Rectal smooth muscle tissue (tissue), 1 donor: ENCODE data around the gene TRUB2.
A peak's percentile ranks its signal among the peaks of the same experiment; 100 is the strongest.
"Not testable (repeated sequence)": the region's sequence is repeated elsewhere in the genome, so short reads cannot be mapped to it uniquely, and the experiment has no call there.

ENCODE experiments used
- H3K27ac ChIP-seq: one replicate; pipeline ENCODE4 v1.7.0; 2013; ENCODE audit warnings: low read depth, low read length, inconsistent platforms
- H3K27me3 ChIP-seq: one replicate; pipeline ENCODE4 v1.7.0; 2013; ENCODE audit warnings: low read length; ENCODE audit not compliant: control insufficient read depth, insufficient read depth
- H3K36me3 ChIP-seq: one replicate; pipeline ENCODE4 v1.7.0; 2013; ENCODE audit warnings: low read length; ENCODE audit not compliant: control insufficient read depth, insufficient read depth
- H3K4me1 ChIP-seq: one replicate; pipeline ENCODE4 v1.7.0; 2013; ENCODE audit warnings: low read length; ENCODE audit not compliant: control insufficient read depth, insufficient read depth
- H3K4me3 ChIP-seq: one replicate; pipeline ENCODE4 v1.7.0; 2013; ENCODE audit warnings: low read length
- H3K9ac ChIP-seq: one replicate; pipeline ENCODE4 v1.7.0; 2013; ENCODE audit warnings: low read length

Gene TRUB2

DNA sequence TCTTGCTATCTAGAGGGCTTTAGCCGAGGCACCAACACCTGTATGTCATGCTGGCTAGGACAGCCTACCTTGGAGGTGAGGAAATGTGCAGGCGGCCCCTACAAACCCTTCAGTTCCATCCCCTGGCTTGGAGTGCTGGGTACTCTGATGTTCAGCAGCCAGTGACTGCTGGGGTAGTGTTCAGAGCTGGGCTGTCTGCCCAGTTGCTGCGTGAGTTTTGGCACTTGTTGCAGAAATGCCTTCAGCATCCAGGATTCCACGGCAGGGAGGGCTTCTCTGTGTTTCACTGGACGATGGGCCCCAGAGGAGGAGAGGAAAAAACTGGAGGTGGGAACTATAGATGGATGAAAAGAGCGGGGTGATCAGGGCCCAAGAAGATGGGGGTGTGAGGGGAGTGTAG, 35.8 kb downstream of the TRUB2 start:
- H3K4me3 ChIP-seq: no peak overlapping the region
- no peak overlapping the region for H3K27ac ChIP-seq
- H3K9ac ChIP-seq: no peak overlapping the region
- no peaks in the 10 kb centered on the region for H3K4me1 ChIP-seq
- peaks cover 14% of the 10 kb centered on the region for H3K36me3 ChIP-seq
- no peaks in the 10 kb centered on the region for H3K27me3 ChIP-seq

DNA sequence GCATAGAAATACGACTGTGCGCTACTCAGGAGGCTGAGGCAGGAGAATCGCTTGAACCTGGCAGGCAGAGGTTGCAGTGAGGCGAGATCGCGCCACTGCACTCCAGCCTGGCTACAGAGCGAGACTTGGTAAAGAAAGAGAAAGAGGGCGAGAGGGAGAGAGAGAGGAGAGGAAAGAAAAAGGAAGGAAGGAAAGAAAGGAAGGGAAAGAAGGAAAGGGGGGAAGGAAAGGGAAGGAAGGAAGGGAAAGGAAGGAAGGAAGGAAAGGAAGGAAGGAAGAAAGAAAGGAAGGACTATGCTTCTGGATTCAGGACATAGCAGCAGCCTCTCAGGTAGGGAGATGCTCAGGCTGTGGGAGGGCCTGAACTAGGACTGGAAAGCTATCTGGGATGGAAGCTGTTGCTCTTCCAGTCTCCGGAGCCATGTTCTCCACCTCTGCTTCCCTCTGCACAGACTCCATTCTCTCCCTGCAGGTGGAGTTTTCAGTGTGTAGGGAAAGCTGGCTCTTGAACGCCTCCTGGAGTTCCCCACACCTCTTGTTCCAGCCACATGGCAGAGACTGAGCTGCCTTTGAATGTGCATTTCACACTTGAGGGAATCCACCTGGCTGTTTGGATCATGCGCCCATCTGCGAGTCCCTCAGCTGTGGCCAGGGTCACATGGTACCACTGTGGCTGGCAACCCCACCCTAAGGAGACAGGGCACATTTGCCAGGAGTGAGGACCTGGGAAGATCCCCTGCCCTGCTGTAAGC, 37.0 kb downstream of the TRUB2 start:
- H3K27me3 ChIP-seq: no peaks in the 10 kb centered on the region
- no peaks in the 10 kb centered on the region for H3K4me1 ChIP-seq
- no peak overlapping the region for H3K9ac ChIP-seq
- H3K4me3 ChIP-seq: no peak overlapping the region
- peaks cover 14% of the 10 kb centered on the region for H3K36me3 ChIP-seq
- no peak overlapping the region for H3K27ac ChIP-seq

DNA sequence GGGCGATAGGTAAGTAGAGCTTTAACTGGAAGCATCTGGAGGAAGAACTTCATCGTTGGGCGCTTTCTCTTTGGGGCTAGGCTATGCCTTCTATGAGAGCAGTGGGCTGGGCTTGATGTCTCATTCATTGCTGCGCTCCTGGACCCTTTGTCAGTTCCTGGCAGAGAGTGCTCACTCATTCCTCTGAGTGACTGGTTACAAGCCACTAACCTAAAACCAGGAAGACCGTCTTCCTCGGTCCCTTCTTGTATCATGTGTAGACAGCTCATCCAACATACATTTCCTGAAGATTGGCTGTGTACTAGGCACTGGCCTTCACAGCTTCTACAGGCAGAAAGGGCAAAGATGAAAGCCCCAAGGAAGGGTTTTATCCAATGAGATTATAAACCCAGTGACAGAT, 39.7 kb downstream of the TRUB2 start:
- Histone ChIP-seq H3K27ac (no peak overlapping the region), H3K9ac (no peak overlapping the region), H3K4me3 (no peak overlapping the region), H3K4me1 (no peaks in the 10 kb centered on the region), H3K36me3 (peaks cover 4% of the 10 kb centered on the region), H3K27me3 (no peaks in the 10 kb centered on the region)

DNA sequence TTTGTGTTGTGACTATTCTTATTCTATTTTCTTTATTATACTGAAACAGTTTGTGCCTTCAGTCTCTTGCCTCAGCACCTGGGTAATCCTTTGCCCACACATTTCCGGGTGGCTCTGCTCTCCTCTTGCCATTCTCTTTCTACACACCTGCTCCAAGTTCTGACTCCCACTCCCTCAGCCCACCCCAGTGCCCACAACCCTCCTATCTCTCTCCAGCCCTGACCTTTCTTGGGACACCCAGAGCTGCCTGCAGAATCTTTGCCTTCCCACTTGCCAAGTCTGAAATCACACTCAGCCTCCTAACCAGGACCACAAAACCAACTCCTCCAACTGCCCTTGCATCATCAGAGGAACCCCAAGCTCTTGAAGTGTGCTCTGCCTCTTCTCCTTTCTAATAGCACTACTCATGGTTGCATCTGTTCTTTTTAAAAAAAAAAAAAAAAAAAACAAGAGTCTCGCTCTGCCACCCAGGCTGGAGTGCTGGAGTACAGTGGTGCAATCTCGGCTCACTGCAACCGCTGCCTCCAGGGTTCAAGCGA, 42.1 kb downstream of the TRUB2 start:
- H3K27me3 ChIP-seq: no peaks in the 10 kb centered on the region
- no peak overlapping the region for H3K9ac ChIP-seq
- no peak overlapping the region for H3K27ac ChIP-seq
- peaks cover 3% of the 10 kb centered on the region for H3K4me1 ChIP-seq
- no peak overlapping the region for H3K4me3 ChIP-seq
- H3K36me3 ChIP-seq: no peaks in the 10 kb centered on the region

DNA sequence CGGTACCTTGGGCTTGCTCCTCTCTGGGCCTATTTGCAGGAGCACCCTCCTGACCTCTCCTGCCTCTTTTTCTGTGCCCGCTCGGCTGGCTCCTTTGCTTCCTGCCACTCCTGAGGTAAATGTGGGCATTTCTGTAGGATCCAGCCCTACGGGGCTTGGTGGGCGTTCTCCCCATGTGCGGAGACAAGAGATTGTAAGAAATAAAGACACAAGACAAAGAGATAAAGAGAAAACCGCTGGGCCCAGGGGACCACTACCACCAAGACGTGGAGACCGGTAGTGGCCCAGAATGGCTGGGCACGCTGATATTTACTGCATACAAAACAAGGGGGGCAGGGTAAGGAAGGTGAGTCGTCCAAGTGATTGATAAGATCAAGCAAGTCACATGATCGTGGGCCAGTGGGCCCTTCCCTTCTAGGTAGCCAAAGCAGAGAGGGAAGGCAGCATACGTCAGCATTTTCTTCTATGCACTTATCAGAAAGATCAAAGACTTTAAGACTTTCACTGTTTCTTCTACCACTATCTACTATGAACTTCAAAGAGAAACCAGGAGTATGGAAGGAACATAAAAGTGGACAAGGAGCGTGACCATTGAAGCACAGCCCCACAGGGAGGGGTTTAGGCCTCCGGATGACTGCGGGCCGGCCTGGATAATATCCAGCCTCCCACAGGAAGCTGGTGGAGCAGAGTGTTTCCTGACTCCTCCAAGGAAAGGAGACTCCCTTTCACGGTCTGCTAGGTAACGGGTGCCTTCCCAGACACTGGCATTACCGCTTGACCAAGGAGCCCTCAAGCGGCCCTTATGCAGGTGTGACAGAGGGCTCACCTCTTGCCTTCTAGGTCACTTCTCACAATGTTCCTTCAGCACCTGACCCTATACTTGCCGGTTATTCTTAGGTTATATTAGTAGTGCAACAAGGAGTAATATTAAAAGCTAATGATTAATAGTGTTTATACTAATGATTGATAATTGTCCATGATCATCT, 42.9 kb downstream of the TRUB2 start:
- not testable (repeated sequence) for H3K4me1 ChIP-seq, H3K36me3 ChIP-seq, H3K4me3 ChIP-seq, H3K27me3 ChIP-seq, H3K9ac ChIP-seq, H3K27ac ChIP-seq

DNA sequence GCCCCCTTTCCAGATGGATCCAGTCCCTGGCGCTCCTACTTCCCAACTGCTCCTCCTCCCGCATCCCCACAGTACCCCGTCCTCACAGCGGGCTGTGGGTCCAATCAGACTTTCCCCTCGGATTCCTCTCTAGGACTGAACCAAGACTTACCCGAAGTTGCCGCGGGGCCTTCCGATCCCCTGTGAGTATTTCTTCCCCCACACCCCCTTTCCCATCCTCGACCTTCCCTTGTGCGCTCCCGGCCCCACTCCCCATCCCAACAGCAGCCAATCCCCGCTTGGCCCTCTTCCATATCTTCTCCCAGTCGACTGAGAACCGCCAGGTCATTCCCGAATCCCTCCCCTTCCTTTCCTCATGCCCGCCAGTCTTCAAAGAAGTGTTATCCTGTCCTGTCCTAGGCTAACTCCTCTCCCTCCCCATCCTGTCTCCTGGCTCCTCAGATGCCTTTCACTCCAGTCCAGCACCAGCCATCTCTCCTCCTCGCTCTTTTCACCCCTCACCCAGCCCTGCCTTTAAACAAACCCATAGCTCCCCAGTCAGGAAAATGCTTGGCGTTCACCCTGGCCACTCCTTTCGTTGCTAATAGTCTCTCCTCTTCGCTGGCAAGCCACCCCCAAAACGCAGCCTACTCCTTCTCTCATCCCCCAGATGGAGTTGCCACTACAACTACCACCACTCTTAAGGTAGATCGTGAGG, 45.5 kb downstream of the TRUB2 start:
- Histone ChIP-seq H3K4me1 (peaks cover 7% of the 10 kb centered on the region), H3K27ac (peak overlapping the region; percentile 88), H3K27me3 (no peaks in the 10 kb centered on the region), H3K4me3 (peak overlapping the region; percentile 93), H3K9ac (peak overlapping the region; percentile 75), H3K36me3 (peaks cover 6% of the 10 kb centered on the region)

DNA sequence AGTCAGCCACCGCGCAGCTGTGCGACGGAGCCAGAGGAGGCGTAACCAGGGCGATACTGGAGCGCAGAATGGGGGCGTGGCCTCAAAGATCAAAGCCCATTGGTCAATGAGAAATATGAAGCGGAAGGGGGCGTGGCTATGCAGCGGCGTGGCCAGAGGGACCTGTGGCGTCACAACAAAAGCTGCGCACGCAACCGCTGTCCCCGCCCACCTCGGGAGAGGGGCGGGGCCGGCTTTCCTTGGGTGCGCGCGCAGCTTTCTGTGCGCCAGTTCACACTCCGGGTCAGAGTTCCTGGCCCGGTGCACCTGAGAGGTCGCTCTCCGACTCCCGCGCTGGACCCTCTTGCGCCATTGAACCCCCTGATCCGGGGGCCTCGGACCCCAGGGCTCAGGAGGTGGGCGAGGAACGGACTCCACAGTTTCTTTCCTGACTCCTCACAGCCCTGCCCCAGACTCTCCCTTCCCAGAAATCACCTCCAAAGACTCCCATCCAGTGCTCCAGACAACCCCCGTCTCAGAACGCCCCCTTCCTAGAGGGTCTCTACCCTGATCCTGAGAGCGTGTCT, 46.2 kb downstream of the TRUB2 start, which contains the start of gene SWI5:
Gene SWI5 (plus strand): TSS at position 269 of the 566 bp plus-strand sequence.
- Histone ChIP-seq H3K4me1 (peaks cover 7% of the 10 kb centered on the region), H3K9ac (peak within 1 kb of the TSS; percentile 75), H3K4me3 (peak within 1 kb of the TSS; percentile 93), H3K27me3 (no peaks in the 10 kb centered on the region), H3K27ac (peak within 1 kb of the TSS; percentile 88), H3K36me3 (peaks cover 12% of the 10 kb centered on the region)

DNA sequence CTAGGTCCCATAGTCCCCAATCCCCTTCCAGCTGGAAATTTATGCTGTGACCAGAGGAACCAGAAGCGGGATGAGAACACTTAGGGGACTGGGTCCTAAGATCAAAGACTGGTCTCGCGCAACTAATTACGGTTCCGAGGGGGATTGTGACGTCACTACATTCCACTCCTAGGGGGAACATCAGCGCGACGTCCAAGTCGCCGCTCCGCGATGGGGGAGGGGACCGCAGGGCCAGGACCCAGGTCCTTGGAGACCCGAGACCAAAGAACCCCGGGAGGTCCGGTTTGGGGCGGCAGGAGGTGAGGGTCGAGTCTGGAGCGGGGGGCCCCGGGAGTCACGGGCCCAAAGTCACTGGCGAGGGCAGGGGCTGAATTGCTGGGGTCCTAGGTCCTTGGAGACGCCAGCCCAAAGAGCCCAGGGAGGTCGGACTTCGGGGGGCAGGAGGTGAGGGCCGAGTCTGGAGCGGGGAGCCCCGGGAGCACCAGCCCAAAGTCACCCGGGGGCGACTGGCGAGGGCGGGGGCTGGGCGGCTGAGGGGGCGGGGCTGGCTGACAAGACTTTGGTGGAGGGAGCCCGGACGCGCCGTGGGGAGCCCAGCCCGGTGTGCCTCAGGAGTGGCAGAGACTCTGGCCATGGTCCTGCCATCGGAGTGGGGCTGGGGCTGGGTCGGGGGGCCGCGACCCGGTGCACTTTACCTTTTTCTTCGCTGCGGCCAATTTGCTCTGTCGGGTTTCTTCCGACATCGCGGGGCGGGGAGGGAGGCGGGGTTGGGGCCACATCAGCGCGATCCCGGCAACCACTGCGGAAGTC, 46.8 kb downstream of the TRUB2 start, which contains the start of gene GOLGA2:
Gene GOLGA2 (minus strand): TSS at position 810 of the 810 bp plus-strand sequence. CDS start 31 bp downstream, at position 779.
- peaks cover 14% of the 10 kb centered on the region for H3K36me3 ChIP-seq
- H3K4me3 ChIP-seq: peak within 1 kb of the TSS; percentile 93
- peak within 1 kb of the TSS; percentile 88 for H3K27ac ChIP-seq
- peaks cover 7% of the 10 kb centered on the region for H3K4me1 ChIP-seq
- H3K27me3 ChIP-seq: no peaks in the 10 kb centered on the region
- H3K9ac ChIP-seq: peak within 1 kb of the TSS; percentile 75

DNA sequence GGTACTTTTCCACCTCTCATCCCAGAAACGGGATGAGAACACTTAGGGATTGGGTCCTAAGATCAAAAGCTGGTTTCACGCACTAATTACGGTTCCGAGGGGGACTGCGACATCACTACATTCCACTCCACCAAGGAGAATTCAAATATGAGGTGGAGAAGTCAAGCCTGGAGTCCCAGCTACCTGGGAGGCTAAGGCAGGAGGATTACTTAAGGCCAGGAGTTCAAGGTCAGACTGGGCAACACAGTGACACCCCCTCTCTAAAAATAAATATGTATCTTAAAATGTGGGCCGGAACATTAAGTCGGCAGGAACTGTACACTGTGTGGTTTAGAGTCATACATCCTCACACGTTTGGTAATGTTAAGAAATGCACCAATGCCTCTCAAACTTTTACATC, 48.0 kb downstream of the TRUB2 start:
- H3K4me3 ChIP-seq: peak overlapping the region; percentile 68
- no peak overlapping the region for H3K27ac ChIP-seq
- no peaks in the 10 kb centered on the region for H3K27me3 ChIP-seq
- peaks cover 7% of the 10 kb centered on the region for H3K4me1 ChIP-seq
- H3K9ac ChIP-seq: no peak overlapping the region
- H3K36me3 ChIP-seq: peaks cover 14% of the 10 kb centered on the region

DNA sequence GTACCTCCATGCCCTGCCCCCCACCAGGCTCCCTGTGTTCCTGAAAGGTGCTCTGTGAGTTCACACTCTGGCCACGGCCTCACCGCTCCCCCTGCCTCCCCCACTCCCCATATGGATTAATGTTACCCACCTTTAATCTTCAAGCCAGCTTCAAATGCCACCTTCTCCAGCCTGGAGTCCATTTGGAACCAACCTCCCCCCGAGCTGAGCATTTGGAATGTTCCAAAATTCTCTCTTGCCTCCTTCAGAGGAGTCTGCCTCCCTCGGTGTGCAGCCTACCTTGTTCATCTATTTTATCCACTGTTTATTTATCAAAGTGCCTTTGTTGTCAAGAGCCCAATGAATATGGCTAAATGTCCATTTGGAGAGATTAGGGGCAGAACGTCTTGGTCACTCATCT, 50.7 kb downstream of the TRUB2 start:
- Histone ChIP-seq H3K9ac (no peak overlapping the region), H3K27me3 (no peaks in the 10 kb centered on the region), H3K36me3 (peaks cover 30% of the 10 kb centered on the region), H3K27ac (no peak overlapping the region), H3K4me1 (peaks cover 4% of the 10 kb centered on the region), H3K4me3 (no peak overlapping the region)

DNA sequence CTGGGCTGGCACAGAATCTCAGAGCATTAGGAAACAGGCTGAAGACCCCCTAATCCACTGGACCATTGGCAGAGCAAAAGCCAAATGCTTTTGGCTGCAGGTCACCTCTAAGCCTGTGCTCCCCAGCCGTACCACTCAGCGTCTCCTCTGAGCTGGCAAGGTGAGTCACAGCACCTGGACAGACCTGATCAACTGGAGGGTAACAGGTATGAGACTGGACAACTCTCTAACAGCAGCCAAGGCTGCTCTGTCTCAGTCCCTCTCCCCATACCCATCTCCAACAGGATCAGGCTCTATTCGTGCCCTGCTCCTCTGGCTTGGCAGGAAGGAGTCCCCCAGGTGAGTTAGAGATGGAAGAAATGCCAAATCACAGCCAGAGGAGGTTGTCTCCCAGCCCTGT, 51.1 kb downstream of the TRUB2 start:
- Histone ChIP-seq H3K4me1 (peaks cover 4% of the 10 kb centered on the region), H3K27me3 (no peaks in the 10 kb centered on the region), H3K27ac (no peak overlapping the region), H3K36me3 (peaks cover 30% of the 10 kb centered on the region), H3K4me3 (no peak overlapping the region), H3K9ac (no peak overlapping the region)
